ENCODE measurements around the gene NAT16.

DNA sequence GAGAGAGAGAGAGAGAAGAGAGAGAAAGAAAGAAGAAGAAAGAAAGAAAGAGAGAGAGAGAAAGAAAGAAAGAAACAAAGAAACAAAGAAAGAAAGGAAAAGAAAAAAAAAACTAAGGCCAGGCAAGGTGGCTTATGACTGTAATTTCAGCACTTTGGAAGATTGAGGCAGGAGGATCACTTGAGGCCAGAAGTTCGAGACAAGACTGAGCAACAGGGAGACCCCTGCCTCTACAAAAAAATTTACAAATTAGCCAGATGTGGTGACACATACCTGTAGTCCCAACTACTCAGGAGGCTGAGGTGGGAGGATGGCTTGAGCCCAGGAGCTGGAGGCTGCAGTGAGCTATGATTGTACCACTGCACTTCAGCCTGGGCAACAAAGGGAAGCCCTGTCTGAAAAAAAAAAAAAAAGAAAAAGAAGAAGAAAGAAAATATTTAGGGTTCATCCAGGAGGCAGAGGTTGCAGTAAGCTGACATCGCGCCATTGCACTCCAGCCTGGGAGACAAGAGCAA, 50.4 kb downstream of the NAT16 start:
- TF ChIP-seq, protein P1, sequence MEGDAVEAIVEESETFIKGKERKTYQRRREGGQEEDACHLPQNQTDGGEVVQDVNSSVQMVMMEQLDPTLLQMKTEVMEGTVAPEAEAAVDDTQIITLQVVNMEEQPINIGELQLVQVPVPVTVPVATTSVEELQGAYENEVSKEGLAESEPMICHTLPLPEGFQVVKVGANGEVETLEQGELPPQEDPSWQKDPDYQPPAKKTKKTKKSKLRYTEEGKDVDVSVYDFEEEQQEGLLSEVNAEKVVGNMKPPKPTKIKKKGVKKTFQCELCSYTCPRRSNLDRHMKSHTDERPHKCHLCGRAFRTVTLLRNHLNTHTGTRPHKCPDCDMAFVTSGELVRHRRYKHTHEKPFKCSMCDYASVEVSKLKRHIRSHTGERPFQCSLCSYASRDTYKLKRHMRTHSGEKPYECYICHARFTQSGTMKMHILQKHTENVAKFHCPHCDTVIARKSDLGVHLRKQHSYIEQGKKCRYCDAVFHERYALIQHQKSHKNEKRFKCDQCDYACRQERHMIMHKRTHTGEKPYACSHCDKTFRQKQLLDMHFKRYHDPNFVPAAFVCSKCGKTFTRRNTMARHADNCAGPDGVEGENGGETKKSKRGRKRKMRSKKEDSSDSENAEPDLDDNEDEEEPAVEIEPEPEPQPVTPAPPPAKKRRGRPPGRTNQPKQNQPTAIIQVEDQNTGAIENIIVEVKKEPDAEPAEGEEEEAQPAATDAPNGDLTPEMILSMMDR (IDR thresholded peaks at IDR 0.05; ENCODE audit: insufficient read depth, low read length): no peak
- TF ChIP-seq POLR2AphosphoS5 (IDR thresholded peaks at IDR 0.05; ENCODE audit: low read depth): no peak
- TF ChIP-seq, protein P2, sequence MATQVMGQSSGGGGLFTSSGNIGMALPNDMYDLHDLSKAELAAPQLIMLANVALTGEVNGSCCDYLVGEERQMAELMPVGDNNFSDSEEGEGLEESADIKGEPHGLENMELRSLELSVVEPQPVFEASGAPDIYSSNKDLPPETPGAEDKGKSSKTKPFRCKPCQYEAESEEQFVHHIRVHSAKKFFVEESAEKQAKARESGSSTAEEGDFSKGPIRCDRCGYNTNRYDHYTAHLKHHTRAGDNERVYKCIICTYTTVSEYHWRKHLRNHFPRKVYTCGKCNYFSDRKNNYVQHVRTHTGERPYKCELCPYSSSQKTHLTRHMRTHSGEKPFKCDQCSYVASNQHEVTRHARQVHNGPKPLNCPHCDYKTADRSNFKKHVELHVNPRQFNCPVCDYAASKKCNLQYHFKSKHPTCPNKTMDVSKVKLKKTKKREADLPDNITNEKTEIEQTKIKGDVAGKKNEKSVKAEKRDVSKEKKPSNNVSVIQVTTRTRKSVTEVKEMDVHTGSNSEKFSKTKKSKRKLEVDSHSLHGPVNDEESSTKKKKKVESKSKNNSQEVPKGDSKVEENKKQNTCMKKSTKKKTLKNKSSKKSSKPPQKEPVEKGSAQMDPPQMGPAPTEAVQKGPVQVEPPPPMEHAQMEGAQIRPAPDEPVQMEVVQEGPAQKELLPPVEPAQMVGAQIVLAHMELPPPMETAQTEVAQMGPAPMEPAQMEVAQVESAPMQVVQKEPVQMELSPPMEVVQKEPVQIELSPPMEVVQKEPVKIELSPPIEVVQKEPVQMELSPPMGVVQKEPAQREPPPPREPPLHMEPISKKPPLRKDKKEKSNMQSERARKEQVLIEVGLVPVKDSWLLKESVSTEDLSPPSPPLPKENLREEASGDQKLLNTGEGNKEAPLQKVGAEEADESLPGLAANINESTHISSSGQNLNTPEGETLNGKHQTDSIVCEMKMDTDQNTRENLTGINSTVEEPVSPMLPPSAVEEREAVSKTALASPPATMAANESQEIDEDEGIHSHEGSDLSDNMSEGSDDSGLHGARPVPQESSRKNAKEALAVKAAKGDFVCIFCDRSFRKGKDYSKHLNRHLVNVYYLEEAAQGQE (IDR thresholded peaks at IDR 0.05; ENCODE audit: insufficient replicate concordance, low read depth): no peak
